GM21526 (cell line): ENCODE results near the gene SLC6A18.
"Not testable (repeated sequence)": the region's sequence is repeated elsewhere in the genome, so short reads cannot be mapped to it uniquely, and the experiment has no call there.

ENCODE experiments used
- ATAC-seq: cut with Tn5 transposase; IDR thresholded peaks from one replicate; pipeline ENCODE4 v1.9.1; 2021; ENCODE audit warnings: moderate library complexity; ENCODE audit not compliant: unreplicated experiment, low FRiP score

SLC6A18 gene

DNA sequence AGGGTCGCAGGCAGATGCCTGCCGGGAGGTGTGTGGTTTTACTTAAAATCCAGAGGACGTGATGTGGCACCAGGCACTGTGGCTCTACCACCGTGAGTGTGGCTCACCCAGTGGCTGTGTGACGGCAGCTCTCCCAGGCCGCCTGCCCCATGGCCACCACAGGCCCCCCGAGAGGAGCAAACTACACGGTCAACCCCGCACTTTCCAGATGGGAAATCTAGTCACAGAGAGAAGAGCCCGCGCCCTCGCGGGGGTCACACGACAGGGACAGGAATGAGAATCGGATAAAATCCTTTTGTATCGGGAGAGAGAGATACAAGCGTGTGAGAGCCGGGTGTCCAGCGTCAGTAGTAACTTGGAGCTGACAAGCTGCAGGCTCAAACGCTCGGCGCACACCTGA, 45.2 kb downstream of the SLC6A18 start:
- ATAC-seq, result no peak

DNA sequence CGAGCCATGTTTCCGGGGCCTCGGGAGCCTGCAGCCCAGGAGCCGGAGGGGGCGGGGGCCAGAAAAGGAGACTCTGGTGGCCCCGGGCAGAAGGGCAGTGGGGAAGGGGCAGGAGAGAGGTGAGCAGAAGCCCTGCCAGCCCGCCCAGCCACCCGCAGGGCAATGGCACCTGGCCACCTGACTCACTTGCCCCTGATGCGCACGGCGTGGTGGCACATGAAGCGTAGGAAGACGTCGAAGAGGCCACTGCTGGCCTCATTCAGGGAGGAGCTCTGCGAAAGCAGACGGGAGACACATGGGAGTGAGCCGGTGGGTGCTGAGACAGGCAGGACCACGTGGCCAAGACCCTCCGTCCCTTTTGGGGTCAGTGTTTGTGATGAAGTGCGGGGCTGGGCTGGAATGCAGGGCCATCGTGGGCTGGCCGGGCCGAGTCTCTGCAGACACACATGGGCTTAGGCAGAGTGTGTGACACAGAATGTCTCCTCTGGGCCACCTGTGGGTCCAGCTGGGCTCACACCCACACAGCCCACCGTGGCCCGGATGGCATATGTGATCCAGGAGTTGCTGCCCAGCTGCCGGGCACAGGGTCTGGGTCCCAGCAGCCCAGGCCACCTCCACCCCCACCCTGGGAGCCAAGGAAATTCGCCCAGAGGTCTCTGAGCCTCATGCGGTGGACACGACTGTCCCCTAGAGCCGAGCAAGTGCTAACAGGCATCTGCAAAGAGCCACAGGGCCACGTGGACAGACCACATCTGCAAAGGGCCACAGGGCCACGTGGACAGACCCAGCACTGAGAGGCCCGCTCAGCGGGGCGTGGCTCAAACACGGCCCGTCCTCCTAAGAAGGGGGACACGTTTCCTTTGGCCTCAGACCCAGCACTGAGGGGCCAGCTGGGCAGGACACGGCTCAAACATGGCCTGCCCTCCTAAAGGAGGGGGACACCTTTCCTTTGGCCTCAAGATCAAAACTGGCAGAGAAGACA, 46.0 kb downstream of the SLC6A18 start:
- ATAC-seq, result no peak

DNA sequence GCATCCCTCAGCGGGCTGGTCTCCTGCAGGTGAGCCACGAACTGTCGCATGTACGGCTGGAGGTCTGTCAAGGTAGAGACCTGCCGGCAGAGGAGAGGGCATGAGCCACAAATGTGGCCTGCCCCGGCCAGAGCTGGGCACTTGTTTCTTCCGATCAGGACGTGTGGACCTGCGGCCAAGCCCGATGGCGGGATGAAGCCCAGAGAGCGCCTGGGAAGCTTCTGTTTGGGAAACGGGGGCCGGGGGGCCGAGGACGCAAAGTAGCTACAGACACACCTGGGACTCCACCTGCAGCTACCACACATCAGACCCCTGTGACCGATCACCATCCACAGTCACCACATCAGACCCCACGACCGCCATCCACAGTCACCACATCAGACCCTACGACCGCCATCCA, 47.0 kb downstream of the SLC6A18 start:
- no peak for ATAC-seq

DNA sequence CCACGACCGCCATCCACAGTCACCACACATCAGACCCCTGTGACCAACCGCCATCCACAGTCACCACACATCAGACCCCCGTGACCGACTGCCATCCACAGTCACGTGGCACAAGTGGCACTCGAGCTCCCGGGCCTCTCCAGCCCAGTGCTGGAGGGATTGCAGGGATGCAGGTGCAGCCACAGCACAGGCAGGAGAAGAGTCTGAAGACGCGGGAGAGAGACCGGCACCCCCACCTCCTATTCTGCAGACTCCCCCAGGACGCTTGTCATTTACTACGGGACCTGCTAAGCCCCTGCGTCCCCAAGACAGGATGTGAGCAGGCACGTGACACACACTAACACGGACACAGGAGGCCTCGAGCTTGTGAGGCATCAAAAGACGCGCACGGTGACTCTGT, 48.6 kb downstream of the SLC6A18 start:
- no peak for ATAC-seq

DNA sequence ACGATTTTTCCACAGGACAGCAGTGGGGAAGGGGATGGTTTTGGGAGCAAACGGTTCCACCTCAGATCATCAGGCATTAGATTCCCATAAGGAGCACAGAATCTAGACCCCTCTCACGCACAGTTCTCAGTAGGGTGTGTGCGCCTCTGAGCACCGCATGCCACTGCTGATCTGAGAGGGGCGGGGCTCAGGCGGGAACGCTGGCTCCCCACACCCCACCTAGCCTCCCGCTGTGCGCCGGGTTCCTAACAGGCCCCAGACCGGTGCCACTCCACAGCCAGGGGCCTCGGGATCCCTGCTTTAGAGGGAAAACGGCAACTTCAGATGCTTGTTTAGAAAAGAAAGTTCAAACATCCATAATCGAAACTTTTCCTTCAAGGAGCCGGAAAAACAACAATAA, 49.3 kb downstream of the SLC6A18 start:
- ATAC-seq, result no peak

DNA sequence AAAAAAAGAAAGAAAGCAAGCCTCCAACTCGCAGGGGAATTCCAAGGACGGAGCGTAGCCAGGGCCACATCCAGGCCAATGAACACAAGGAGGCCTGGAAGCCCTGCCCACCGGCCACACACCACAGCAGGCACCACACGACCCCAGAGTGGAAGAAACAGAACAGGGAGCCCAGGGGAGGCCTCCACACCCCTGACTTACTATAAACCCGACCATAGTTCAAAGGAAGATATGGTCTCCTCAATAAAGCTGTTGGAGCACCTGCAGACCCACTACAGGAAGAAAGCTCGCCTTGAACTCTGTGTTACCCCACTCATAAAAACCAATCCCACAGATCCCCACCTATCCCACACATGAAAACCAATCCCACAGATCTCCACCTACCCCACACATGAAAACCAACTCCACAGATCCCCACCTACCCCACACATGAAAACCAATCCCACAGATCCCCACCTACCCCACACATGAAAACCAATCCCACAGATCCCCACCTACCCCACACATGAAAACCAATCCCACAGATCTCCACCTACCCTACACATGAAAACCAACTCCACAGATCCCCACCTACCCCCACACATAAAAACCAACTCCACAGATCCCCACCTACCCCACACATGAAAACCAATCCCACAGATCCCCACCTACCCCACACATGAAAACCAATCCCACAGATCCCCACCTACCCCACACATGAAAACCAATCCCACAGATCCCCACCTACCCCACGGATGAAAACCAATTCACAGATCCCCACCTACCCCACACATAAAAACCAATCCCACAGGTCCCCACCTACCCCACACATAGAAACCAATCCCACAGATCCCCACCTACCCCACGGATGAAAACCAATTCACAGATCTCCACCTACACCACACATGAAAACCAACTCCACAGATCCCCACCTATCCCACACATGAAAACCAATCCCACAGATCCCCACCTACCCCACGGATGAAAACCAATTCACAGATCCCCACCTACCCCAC, 50.5 kb downstream of the SLC6A18 start:
- not testable (repeated sequence) for ATAC-seq

DNA sequence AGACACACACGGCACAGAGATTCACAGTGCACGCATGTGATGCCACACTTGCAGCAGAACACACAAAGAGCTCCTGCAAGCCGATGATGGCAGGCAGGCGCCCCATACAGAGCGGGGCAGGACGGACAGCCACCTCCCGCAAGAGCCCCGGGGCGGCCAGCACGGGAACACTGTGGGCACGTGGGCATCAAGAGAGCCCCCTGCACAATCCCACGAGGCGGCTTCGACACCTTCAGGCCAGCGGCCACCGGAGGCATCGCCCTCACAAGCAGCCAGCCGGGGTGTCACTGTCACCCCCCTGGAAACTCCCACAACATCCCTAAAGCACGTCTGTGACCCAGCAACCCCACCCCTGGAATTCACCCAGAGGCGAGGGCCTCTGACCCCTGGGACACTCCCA, 51.7 kb downstream of the SLC6A18 start:
- ATAC-seq, result no peak

DNA sequence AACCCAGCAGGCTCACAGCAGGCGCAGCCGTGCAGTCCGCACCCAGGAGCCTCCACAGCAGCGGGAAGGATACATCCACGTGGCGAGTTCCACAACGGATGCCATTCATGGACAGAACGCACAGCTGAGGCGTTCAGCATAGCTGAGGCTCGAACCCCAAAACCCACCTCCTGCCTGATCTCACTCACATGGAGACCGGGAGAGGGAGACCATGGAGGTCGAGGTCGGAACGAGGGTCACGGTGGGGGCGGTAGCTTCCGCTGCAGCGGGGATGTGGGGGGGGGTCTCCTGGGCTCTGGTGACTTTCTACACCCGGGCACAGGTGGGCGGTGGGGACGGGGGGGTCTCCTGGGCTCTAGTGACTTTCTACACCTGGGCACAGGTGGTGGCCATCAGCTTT, 52.1 kb downstream of the SLC6A18 start:
- ATAC-seq, result no peak

DNA sequence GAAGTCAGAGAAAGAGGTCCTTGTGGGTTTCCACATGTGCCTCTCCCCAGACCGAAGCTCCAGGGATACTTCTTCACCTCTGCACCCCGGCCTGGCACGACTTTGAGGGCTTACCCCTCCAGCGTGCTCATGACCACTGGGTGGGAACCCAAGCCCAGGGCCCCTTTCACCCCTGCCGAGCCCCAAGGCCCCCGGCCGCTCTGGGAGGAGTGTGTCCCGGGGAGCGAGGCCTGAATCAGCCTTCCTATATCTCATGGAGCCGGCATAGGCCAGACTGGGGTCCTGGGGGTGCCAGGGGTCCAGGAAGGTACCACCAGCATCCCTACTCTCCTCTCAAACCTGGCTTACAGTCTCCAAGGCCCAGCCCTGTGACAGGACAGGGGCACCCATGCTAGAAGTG, 52.6 kb downstream of the SLC6A18 start:
- ATAC-seq, result no peak

DNA sequence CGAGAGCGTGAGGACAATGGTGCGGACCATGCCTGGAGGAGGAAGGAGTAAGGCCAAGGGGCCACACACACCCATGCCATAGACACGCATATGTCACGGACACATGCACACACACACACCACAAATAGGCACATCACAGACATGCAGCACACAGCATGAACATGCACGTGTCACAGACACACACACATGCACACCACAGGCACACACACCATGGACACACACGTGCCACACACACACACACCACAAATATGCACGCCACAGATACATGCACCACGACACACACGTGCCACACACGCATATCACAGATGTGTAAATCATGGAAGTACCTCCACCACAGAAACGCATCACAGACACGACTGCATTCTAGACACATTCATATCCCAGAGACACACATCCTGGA, 53.0 kb downstream of the SLC6A18 start:
- ATAC-seq, result no peak

DNA sequence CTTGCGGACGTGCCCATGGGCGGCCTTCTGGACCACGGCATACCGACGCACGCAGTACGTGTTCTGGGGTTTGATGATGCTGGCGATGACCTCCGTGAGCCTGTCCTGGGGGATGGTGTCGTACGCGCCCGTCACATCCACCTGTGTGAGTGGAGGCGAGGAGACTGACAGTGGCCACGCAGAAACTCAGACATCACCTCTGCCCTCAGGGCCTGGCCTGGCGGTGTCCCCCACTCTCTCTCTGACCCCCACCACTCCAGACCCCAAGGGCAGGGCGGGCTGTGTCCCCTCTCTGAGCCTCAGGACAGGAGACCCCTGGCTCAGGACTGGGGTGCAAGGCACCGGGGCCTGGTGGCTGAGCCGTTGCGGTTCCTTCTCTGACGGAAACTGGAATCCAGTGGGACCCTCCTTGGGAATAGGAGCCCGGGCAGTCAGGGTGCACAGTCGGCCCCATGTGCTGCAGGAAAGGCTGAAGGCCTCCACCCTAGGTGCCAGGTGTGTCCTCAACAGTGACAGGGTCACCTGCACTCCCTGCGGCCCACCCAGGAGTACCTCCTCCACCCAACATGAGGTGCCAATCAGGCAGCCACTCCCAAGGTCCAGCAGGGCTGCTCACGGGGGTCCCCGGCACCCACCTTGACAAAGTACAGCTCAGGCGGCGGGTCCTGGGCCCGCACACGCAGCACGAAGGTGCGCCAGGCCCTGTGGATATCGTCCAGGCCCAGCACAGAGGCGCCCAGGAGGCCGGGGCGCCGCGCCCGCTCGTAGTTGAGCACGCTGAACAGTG, 53.7 kb downstream of the SLC6A18 start:
- ATAC-seq, result no peak

DNA sequence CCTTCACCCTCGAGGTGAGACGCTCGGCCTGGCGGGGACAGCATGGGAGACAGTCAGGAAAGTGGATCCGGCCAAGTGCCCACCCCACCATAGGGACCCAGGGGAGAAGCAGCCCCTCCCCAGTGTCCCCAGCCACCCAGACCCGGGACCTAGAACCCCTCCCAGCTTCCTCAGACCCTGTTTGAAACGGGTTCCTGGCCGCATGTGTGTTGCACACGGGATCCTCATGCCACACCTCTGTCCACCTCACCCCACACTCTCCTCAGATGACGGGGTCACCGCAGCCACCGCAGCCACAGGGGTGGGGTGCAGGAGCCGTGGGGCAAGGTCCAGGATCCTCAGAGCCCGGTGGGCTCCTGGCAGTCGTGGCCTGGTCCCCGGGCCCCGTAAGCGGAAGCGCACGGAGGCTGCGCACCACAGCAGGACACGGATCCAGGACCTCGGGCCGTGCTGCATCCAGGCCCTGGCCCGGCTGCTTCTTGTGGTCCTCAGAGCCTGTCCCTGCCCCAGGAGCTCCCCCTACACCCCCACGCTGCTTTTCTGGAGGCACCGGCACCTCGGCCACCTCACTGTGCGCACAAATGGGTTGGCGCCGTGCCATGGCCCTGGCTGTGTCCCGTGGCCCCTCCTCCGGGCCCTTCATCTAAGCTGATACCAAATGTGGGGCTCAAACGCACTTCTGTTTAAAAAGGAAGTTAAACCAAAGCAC, 54.4 kb downstream of the SLC6A18 start:
- no peak for ATAC-seq

DNA sequence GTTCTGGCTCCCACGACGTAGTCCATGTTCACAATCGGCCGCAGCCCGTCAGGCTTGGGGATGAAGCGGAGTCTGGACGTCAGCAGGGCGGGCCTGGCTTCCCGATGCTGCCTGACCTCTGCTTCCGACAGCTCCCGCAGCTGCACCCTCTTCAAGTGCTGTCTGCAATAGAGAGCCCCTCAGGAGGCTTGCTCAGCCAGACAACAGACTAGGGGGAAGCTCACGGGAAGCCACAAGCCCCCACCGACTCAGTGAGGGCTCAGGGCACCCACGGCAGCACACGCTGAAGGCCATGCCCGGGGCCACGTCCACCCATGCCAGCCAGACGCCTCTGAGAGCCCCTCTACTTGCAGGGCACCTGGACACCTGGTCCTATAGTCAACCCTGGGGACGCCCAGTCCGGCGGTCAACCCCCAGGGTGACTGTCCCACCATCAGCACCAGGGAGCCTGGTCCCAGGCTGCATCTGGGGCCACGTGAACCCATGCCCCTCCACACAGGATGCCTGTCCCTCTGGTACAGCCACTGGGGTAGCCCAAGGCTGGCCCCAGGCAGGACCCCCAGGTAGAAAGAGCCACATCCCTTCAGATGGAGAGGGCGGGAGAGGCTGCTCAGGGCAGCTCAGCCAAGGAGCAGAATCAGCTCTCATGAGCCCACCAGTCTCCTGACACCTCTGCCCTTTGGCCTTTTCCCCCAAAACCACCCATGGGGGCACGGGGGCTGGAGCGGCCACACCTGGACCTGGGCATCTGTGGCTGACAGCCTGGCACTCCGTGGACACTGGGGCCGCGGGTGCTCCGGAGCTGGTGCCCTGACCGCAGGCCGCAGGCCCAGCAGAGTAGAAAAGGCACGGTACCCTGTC, 55.2 kb downstream of the SLC6A18 start:
- ATAC-seq, result no peak

DNA sequence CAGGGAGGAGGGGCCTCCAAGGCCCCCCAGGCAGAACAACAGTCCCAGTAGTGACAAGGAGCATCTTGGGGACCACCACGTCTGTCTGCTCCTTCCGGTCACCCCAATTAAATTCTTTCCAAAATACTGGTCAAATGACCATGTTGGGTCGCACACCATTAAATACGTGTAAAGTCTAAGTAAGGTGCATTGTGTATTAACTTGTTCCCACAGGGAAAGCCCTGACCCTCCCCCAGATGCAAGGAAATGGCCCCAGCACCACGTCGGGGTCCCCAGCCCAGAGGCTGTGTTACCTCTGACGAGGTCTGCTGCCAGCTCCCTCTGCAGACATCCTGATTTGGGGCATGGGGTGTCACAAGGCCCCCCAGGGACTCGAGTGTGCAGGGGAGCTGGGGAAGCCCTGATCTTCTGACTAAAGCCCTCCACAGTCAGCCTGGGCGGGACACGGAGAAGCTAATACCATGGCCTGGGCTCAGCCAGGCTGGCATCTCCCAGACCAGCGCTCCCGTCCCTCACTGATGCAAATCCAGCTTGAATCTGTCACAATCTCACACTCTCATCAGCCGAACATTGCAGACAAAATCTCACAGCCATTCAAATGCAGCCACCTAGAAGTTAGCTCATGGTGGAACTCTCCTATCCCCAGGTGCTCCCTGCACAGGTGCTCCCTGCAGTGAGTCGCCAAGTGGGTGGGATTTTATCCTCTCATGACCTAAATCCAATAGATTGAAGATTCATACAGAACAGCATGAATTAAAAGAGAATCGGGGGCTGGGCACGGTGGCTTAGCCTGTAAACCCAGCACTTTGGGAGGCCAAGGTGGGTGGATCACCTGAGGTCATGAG, 56.1 kb downstream of the SLC6A18 start:
- no peak for ATAC-seq

DNA sequence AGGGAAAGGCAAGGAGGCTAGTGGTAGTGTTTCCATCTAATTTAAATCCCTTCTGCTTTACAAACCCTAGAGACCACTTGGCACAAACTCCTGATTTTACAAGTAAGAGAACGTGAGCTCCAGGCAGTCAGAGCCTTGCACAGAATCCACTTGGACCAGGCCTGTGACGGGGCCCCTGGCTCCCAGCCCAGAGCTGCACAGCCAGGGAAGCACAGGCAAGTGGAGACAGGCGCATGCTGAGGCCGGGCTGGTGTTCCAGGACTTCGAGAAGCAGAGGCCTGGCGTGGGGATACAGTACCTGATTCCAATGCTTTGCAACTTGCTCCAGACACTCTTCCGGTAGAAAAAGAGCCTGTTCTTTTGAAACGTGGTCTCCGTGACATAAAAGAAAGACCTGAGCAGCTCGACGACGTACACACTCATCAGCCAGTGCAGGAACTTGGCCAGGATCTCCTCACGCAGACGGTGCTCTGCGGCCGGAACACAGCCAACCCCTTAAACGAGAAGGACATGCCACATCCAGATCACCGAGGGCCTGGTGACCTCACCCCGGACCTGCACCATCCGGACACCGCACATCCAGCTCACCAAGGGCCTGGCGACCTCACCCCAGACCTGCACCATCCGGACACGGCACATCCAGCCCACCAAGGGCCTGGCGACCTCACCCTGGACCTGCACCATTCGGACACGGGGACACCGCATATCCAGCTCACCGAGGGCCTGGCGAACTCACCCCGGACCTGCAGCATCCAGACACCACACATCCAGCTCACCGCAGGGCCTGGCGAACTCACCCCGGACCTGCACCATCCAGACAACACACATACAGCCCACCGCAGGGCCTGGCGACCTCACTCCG, 57.2 kb downstream of the SLC6A18 start:
- no peak for ATAC-seq

DNA sequence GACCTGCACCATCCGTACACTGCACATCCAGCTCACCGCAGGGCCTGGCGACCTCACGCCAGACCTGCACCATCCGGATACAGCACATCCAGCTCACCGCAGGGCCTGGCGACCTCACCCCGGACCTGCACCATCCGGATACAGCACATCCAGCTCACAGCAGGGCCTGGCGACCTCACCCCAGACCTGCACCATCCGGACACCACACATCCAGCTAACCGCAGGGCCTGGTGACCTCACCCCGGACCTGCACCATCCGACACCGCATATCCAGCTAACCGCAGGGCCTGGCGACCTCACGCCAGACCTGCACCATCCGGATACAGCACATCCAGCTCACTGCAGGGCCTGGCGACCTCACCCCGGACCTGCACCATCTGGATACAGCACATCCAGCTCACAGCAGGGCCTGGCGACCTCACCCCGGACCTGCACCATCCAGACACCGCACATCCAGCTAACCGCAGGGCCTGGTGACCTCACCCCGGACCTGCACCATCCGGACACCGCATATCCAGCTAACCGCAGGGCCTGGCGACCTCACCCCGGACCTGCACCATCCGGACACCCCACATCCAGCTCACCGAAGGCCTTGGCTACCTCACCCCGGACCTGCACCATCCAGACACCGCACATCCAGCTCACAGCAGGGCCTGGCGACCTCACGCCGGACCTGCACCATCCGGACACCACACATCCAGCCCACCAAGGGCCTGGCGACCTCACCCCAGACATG, 58.0 kb downstream of the SLC6A18 start:
- not testable (repeated sequence) for ATAC-seq

DNA sequence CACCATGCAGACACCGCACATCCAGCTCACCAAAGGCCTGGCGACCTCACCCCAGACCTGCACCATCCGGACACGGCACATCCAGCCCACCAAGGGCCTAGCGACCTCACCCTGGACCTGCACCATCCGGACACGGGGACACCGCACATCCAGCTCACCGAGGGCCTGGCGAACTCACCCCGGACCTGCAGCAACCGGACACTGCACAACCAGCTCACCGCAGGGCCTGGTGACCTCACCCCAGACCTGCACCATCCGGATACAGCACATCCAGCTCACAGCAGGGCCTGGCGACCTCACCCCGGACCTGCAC, 58.5 kb downstream of the SLC6A18 start:
- not testable (repeated sequence) for ATAC-seq
